ENCODE measurements around the gene PABPN1. TPM values are rescaled to one million over a fixed set of nuclear protein-coding genes. Genes with fewer than 3 reads are reported as not detected.
"Not testable (repeated sequence)": the region's sequence is repeated elsewhere in the genome, so short reads cannot be mapped to it uniquely, and the experiment has no call there.

The PABPN1 gene
- total and polyA plus RNA-seq, 5 donors from 2014 or later: 78.8 to 188 (median 93.3) TPM

GRCh38 chr14:23325746-23326145 is 4.5 kb downstream of the PABPN1 start:
- not testable (repeated sequence) for DNase-seq; H3K9me3 ChIP-seq (ENCODE audit: control insufficient read depth in 2 of 2, low read length in 2 of 2); H3K27ac ChIP-seq (ENCODE audit: insufficient read depth, low read length, poor library complexity, severe bottlenecking); ATAC-seq (ENCODE audit: low read depth in 2 of 2); H3K4me3 ChIP-seq (ENCODE audit: low read depth, low read length); H3K27me3 Mint-ChIP-seq; H3K9me3 Mint-ChIP-seq; H3K27me3 ChIP-seq (ENCODE audit: control insufficient read depth, insufficient read depth, low read length)
- Mint-ChIP-seq H3K36me3 (peaks cover 15% of the 10 kb centered on the region), H3K27ac (peak overlapping the region in 1 of 3 donors; percentile 69), H3K4me1 (peaks cover 6 to 27% (median 18%) of the 10 kb centered on the region in 4 donors), H3K4me3 (peak overlapping the region in 2 of 4 donors; percentile 30 to 62)
- peaks cover 30% of the 10 kb centered on the region for H3K36me3 ChIP-seq (ENCODE audit: control insufficient read depth, insufficient read depth, low read length)
- peaks cover 13% of the 10 kb centered on the region for H3K4me1 ChIP-seq (ENCODE audit: control insufficient read depth, insufficient read depth, low read length, poor library complexity, severe bottlenecking)

- no peaks in the 10 kb centered on the region for H3K27me3 Mint-ChIP-seq
- Histone ChIP-seq H3K27me3 (ENCODE audit: control insufficient read depth, insufficient read depth, low read length) (no peaks in the 10 kb centered on the region), H3K9me3 (ENCODE audit: control insufficient read depth in 2 of 2, low read length in 2 of 2) (no peaks in the 10 kb centered on the region), H3K27ac (ENCODE audit: insufficient read depth, low read length, poor library complexity, severe bottlenecking) (no peak overlapping the region), H3K36me3 (ENCODE audit: control insufficient read depth, insufficient read depth, low read length) (peaks cover 30% of the 10 kb centered on the region), H3K4me3 (ENCODE audit: low read depth, low read length) (no peak overlapping the region), H3K4me1 (ENCODE audit: control insufficient read depth, insufficient read depth, low read length, poor library complexity, severe bottlenecking) (peaks cover 13% of the 10 kb centered on the region)
- no peak overlapping the region for H3K27ac Mint-ChIP-seq
- peaks cover 6 to 21% (median 18%) of the 10 kb centered on the region in 4 donors for H3K4me1 Mint-ChIP-seq
- ATAC-seq (ENCODE audit: low read depth in 2 of 2): no peak
- DNase-seq: no peak
- H3K9me3 Mint-ChIP-seq: no peaks in the 10 kb centered on the region
- peaks cover 15% of the 10 kb centered on the region for H3K36me3 Mint-ChIP-seq
- peak overlapping the region in 1 of 4 donors; percentile 62 for H3K4me3 Mint-ChIP-seq
Observed at GRCh38 chr14:23326491-23327332, 5.5 kb downstream of the PABPN1 start.

GRCh38 chr14:23327947-23328744 is 6.9 kb downstream of the PABPN1 start:
- Histone ChIP-seq H3K4me3 (ENCODE audit: low read depth, low read length) (no peak overlapping the region), H3K4me1 (ENCODE audit: control insufficient read depth, insufficient read depth, low read length, poor library complexity, severe bottlenecking) (peaks cover 1% of the 10 kb centered on the region), H3K27ac (ENCODE audit: insufficient read depth, low read length, poor library complexity, severe bottlenecking) (no peak overlapping the region), H3K27me3 (ENCODE audit: control insufficient read depth, insufficient read depth, low read length) (no peaks in the 10 kb centered on the region), H3K9me3 (ENCODE audit: control insufficient read depth in 2 of 2, low read length in 2 of 2) (no peaks in the 10 kb centered on the region), H3K36me3 (ENCODE audit: control insufficient read depth, insufficient read depth, low read length) (peaks cover 27% of the 10 kb centered on the region)
- Mint-ChIP-seq H3K9me3 (no peaks in the 10 kb centered on the region), H3K36me3 (peaks cover 11% of the 10 kb centered on the region), H3K4me3 (peak overlapping the region in 1 of 4 donors; percentile 63), H3K27me3 (no peaks in the 10 kb centered on the region), H3K4me1 (peaks cover 3 to 8% (median 5%) of the 10 kb centered on the region in 4 donors), H3K27ac (peak overlapping the region in 1 of 3 donors; percentile 40)
- peak; percentile 65 to 70 for ATAC-seq (ENCODE audit: low read depth in 2 of 2)
- DNase-seq: peak; percentile 49 to 79 (median 62)

- Mint-ChIP-seq H3K4me3 (no peak overlapping the region), H3K4me1 (no peaks in the 10 kb centered on the region), H3K9me3 (peaks cover 0 to 3% (median 0%) of the 10 kb centered on the region in 7 donors), H3K27ac (no peak overlapping the region), H3K36me3 (peaks cover 3% of the 10 kb centered on the region), H3K27me3 (peaks cover 39% of the 10 kb centered on the region)
- Histone ChIP-seq H3K9me3 (ENCODE audit: control insufficient read depth in 2 of 2, low read length in 2 of 2) (peaks cover 0 to 8% of the 10 kb centered on the region in 2 experiments), H3K4me1 (ENCODE audit: control insufficient read depth, insufficient read depth, low read length, poor library complexity, severe bottlenecking) (no peaks in the 10 kb centered on the region), H3K27me3 (ENCODE audit: control insufficient read depth, insufficient read depth, low read length) (peaks cover 16% of the 10 kb centered on the region), H3K27ac (ENCODE audit: insufficient read depth, low read length, poor library complexity, severe bottlenecking) (no peak overlapping the region), H3K4me3 (ENCODE audit: low read depth, low read length) (no peak overlapping the region), H3K36me3 (ENCODE audit: control insufficient read depth, insufficient read depth, low read length) (no peaks in the 10 kb centered on the region)
- DNase-seq (no peak), ATAC-seq (ENCODE audit: low read depth in 2 of 2) (no peak)
Observed at GRCh38 chr14:23335623-23336022, 14.4 kb downstream of the PABPN1 start.

GRCh38 chr14:23339506-23340268 is 18.4 kb downstream of the PABPN1 start:
- peaks cover 0 to 3% (median 0%) of the 10 kb centered on the region in 7 donors for H3K9me3 Mint-ChIP-seq
- H3K4me1 ChIP-seq (ENCODE audit: control insufficient read depth, insufficient read depth, low read length, poor library complexity, severe bottlenecking): no peaks in the 10 kb centered on the region
- no peak overlapping the region for H3K27ac ChIP-seq (ENCODE audit: insufficient read depth, low read length, poor library complexity, severe bottlenecking)
- peaks cover 22% of the 10 kb centered on the region for H3K27me3 ChIP-seq (ENCODE audit: control insufficient read depth, insufficient read depth, low read length)
- no peak for ATAC-seq (ENCODE audit: low read depth in 2 of 2)
- no peak overlapping the region for H3K4me3 Mint-ChIP-seq
- peaks cover 3% of the 10 kb centered on the region for H3K36me3 Mint-ChIP-seq
- no peak overlapping the region for H3K4me3 ChIP-seq (ENCODE audit: low read depth, low read length)
- H3K4me1 Mint-ChIP-seq: no peaks in the 10 kb centered on the region
- no peak for DNase-seq
- no peaks in the 10 kb centered on the region for H3K36me3 ChIP-seq (ENCODE audit: control insufficient read depth, insufficient read depth, low read length)
- H3K27me3 Mint-ChIP-seq: peaks cover 56% of the 10 kb centered on the region
- H3K9me3 ChIP-seq (ENCODE audit: control insufficient read depth in 2 of 2, low read length in 2 of 2): peaks cover 0 to 8% of the 10 kb centered on the region in 2 experiments
- no peak overlapping the region for H3K27ac Mint-ChIP-seq

- Histone ChIP-seq H3K27ac (ENCODE audit: insufficient read depth, low read length, poor library complexity, severe bottlenecking) (no peak overlapping the region), H3K36me3 (ENCODE audit: control insufficient read depth, insufficient read depth, low read length) (no peaks in the 10 kb centered on the region), H3K9me3 (ENCODE audit: control insufficient read depth in 2 of 2, low read length in 2 of 2) (peaks cover 0 to 4% of the 10 kb centered on the region in 2 experiments), H3K4me1 (ENCODE audit: control insufficient read depth, insufficient read depth, low read length, poor library complexity, severe bottlenecking) (no peaks in the 10 kb centered on the region), H3K27me3 (ENCODE audit: control insufficient read depth, insufficient read depth, low read length) (peaks cover 12% of the 10 kb centered on the region), H3K4me3 (ENCODE audit: low read depth, low read length) (no peak overlapping the region)
- Mint-ChIP-seq H3K27me3 (peaks cover 47% of the 10 kb centered on the region), H3K4me3 (no peak overlapping the region), H3K27ac (no peak overlapping the region), H3K36me3 (peaks cover 3% of the 10 kb centered on the region), H3K9me3 (peaks cover 0 to 2% (median 0%) of the 10 kb centered on the region in 7 donors), H3K4me1 (no peaks in the 10 kb centered on the region)
- DNase-seq (no peak), ATAC-seq (ENCODE audit: low read depth in 2 of 2) (no peak)
Observed at GRCh38 chr14:23344481-23344880, 23.2 kb downstream of the PABPN1 start.

GRCh38 chr14:23345987-23346692 is 24.9 kb downstream of the PABPN1 start:
- no peaks in the 10 kb centered on the region for H3K36me3 ChIP-seq (ENCODE audit: control insufficient read depth, insufficient read depth, low read length)
- Mint-ChIP-seq H3K4me1 (peaks cover 0 to 5% (median 0%) of the 10 kb centered on the region in 4 donors), H3K9me3 (peaks cover 0 to 5% (median 0%) of the 10 kb centered on the region in 7 donors), H3K36me3 (peaks cover 9% of the 10 kb centered on the region), H3K27me3 (peaks cover 48% of the 10 kb centered on the region), H3K4me3 (no peak overlapping the region), H3K27ac (no peak overlapping the region)
- no peak overlapping the region for H3K27ac ChIP-seq (ENCODE audit: insufficient read depth, low read length, poor library complexity, severe bottlenecking)
- DNase-seq (no peak), ATAC-seq (ENCODE audit: low read depth in 2 of 2) (no peak)
- H3K4me1 ChIP-seq (ENCODE audit: control insufficient read depth, insufficient read depth, low read length, poor library complexity, severe bottlenecking): no peaks in the 10 kb centered on the region
- no peak overlapping the region for H3K4me3 ChIP-seq (ENCODE audit: low read depth, low read length)
- peaks cover 11% of the 10 kb centered on the region for H3K27me3 ChIP-seq (ENCODE audit: control insufficient read depth, insufficient read depth, low read length)
- H3K9me3 ChIP-seq (ENCODE audit: control insufficient read depth in 2 of 2, low read length in 2 of 2): no peaks in the 10 kb centered on the region
